Loucy (cell line): ENCODE data around the gene ZBTB7B.

Source experiments
- EZH2phosphoT487 ChIP-seq: fragments of 200-600 bp; IDR thresholded peaks from 2 replicates; pipeline ENCODE4 v1.6.1; 2018; ENCODE audit warnings: antibody characterized with exemption, mild to moderate bottlenecking, moderate library complexity, borderline replicate concordance
- TF ChIP-seq, protein P1 (sequence below): fragments of 200-600 bp; sonication (generic); conservative IDR thresholded peaks from 2 replicates; pipeline ENCODE4 v1.5.1; 2014; ENCODE audit warnings: mild to moderate bottlenecking, antibody characterized with exemption, low read length

DNA sequence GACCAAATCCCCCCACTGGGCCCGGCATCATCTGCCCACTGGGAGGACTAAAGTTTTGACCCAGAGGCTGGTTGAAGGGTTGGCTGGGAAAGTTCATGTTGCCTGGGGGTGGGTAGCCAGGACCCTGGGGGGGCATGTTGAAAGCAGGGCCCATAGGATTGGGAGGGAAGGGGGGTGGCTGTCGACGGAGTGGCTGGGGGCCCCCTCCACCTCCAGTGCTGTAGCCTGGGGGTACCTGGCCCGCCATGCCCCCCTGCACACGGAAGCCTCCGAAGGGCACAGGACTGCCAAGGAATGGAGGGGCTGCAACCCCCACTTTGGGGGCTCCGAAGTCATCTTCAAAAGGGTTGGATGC, 43.2 kb upstream of the ZBTB7B start:
- TF ChIP-seq EZH2phosphoT487: no peak
- TF ChIP-seq, protein P1, sequence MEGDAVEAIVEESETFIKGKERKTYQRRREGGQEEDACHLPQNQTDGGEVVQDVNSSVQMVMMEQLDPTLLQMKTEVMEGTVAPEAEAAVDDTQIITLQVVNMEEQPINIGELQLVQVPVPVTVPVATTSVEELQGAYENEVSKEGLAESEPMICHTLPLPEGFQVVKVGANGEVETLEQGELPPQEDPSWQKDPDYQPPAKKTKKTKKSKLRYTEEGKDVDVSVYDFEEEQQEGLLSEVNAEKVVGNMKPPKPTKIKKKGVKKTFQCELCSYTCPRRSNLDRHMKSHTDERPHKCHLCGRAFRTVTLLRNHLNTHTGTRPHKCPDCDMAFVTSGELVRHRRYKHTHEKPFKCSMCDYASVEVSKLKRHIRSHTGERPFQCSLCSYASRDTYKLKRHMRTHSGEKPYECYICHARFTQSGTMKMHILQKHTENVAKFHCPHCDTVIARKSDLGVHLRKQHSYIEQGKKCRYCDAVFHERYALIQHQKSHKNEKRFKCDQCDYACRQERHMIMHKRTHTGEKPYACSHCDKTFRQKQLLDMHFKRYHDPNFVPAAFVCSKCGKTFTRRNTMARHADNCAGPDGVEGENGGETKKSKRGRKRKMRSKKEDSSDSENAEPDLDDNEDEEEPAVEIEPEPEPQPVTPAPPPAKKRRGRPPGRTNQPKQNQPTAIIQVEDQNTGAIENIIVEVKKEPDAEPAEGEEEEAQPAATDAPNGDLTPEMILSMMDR: no peak
